Ascending aorta (tissue), 2 donors: ENCODE measurements around the gene ECI1. TPM values are rescaled to one million over a fixed set of nuclear protein-coding genes. Genes with fewer than 3 reads are reported as not detected.

Source experiments
- DNase-seq, 2 donors: peaks; one replicate each; pipeline ENCODE4 v3.0.0-alpha.2; 2019; ENCODE audit warnings: low spot score in 2 of 2
- H3K27ac ChIP-seq, 2 donors: fragments of 200-600 bp; sonication (generic); one replicate each; pipeline ENCODE4 v1.5.1; 2016 to 2017; ENCODE audit warnings: mild to moderate bottlenecking in 1 of 2
- H3K27me3 ChIP-seq: fragments of 200-600 bp; sonication (generic); one replicate; pipeline ENCODE4 v1.5.1; 2017
- H3K36me3 ChIP-seq, 2 donors: fragments of 200-600 bp; sonication (generic); one replicate each; pipeline ENCODE4 v1.5.1; 2016
- H3K4me1 ChIP-seq, 2 donors: fragments of 200-600 bp; sonication (generic); one replicate each; pipeline ENCODE4 v1.5.1; 2016 to 2017; ENCODE audit warnings: mild to moderate bottlenecking in 1 of 2
- H3K4me3 ChIP-seq, 2 donors: fragments of 200-600 bp; sonication (generic); one replicate each; pipeline ENCODE4 v1.5.1; 2016 to 2017; ENCODE audit warnings: mild to moderate bottlenecking in 1 of 2
- H3K9me3 ChIP-seq, 2 donors: fragments of 200-600 bp; sonication (generic); one replicate each; pipeline ENCODE4 v1.5.1; 2016
- CTCF ChIP-seq, 3 experiments: fragments of 200-600 bp in 2 of 3; fragments of 450-650 bp in 1 of 3; sonication (generic) in 2 of 3; IDR thresholded peaks; one replicate each; pipeline ENCODE4 v1.5.1; 2016 to 2019; ENCODE audit warnings: antibody characterized with exemption in 3 of 3, mild to moderate bottlenecking in 1 of 3, moderate library complexity in 1 of 3
- intact Hi-C: fragments of 100-400 bp; cut with DNase I; formaldehyde crosslinking; loops from one replicate; pipeline ENCODE4 v1.15.1; 2023
- total RNA-seq: library from RNA; depleted of rRNA; stranded (reverse); fragments of >200 nt; gene quantifications from one replicate; pipeline ENCODE4 v1.1.0, GENCODE V29; 2016

The ECI1 gene
- total RNA-seq, 1 donor from 2014 or later: 10.9 TPM

GRCh38 chr16:2210386-2211365 is 40.7 kb downstream of the ECI1 start, which contains the start of gene BRICD5:
Gene BRICD5, minus strand, starts transcription at chr16:2210863. Its CDS starts 30 bp downstream, at chr16:2210833.
- DNase-seq: no peak
- no peaks in the 10 kb centered on the region for H3K27me3 ChIP-seq
- H3K4me3 ChIP-seq: no peak within 1 kb of the TSS
- peaks cover 15 to 30% of the 10 kb centered on the region in 2 donors for H3K4me1 ChIP-seq
- H3K27ac ChIP-seq: no peak within 1 kb of the TSS
- peaks cover 18 to 36% of the 10 kb centered on the region in 2 donors for H3K36me3 ChIP-seq
- intact Hi-C loops: loop anchor here (5.0 kb wide), 2 partner anchors 42 to 812 kb away; partner anchors contain the start of genes ECI1, HCFC1R1, THOC6 and TNFRSF12A
- no peak for TF ChIP-seq CTCF (IDR thresholded peaks at IDR 0.05)
- no peaks in the 10 kb centered on the region for H3K9me3 ChIP-seq

DNA sequence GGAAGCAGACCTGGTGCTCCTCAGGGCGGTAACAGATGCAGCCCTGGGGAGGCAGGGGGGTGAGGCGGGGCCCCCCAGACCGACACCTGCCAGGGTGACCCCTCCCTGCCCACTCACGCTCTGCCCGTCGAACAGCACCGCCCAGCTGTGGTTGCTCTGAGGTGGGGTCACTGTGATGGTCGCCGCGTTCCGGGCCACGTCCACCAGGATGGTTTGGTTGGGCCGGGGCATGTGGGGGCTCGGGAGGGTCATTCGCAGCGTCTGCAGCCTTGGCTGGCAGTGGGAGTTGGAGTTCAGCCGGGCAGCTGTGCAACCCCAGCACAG is 41.4 kb downstream of the ECI1 start:
- no peaks in the 10 kb centered on the region for H3K9me3 ChIP-seq
- no peak overlapping the region for H3K4me3 ChIP-seq
- no peak for TF ChIP-seq CTCF (IDR thresholded peaks at IDR 0.05)
- no peaks in the 10 kb centered on the region for H3K27me3 ChIP-seq
- peaks cover 18 to 36% of the 10 kb centered on the region in 2 donors for H3K36me3 ChIP-seq
- no peak overlapping the region for H3K27ac ChIP-seq
- intact Hi-C loops: loop anchor here (5.0 kb wide), 2 partner anchors 42 to 812 kb away; partner anchors contain the start of genes ECI1, HCFC1R1, THOC6 and TNFRSF12A
- DNase-seq: no peak
- H3K4me1 ChIP-seq: peaks cover 15 to 30% of the 10 kb centered on the region in 2 donors

- TF ChIP-seq CTCF (IDR thresholded peaks at IDR 0.05): no peak
- Histone ChIP-seq H3K4me3 (no peak overlapping the region), H3K27me3 (no peaks in the 10 kb centered on the region), H3K9me3 (no peaks in the 10 kb centered on the region), H3K36me3 (peaks cover 18 to 36% of the 10 kb centered on the region in 2 donors), H3K4me1 (peaks cover 15 to 33% of the 10 kb centered on the region in 2 donors), H3K27ac (no peak overlapping the region)
- DNase-seq: no peak
- intact Hi-C loops: loop anchor here (5.0 kb wide), 4 partner anchors 43 to 813 kb away; partner anchors contain the start of genes CRAMP1, ECI1, HCFC1R1 and IFT140
These were observed 42.0 kb downstream of the ECI1 start for GRCh38 chr16:2209258-2210008.

DNA sequence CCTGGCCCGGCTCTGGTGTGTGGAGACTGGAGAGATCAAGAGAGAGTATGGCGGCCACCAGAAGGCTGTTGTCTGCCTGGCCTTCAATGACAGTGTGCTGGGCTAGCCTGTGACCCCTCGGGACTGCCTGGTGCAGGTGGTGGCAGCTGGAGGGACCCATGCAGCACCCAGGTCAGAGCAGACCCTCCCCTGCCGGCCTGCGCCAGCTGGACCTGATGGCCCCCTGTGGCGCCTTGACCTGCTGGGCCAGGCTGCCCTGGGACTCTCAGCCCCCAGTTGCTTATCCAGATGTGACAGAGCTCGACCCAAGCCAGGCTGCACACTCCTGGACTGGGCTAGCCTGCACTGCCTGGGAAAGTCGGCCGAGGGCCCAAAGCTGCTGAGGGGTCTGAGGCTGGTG is 42.6 kb downstream of the ECI1 start:
- intact Hi-C loops: loop anchor here (5.0 kb wide), 2 partner anchors 59 to 596 kb away; partner anchors contain the start of genes CRAMP1, IFT140 and RNPS1
- Histone ChIP-seq H3K9me3 (no peaks in the 10 kb centered on the region), H3K27me3 (no peaks in the 10 kb centered on the region), H3K4me1 (peaks cover 12 to 30% of the 10 kb centered on the region in 2 donors), H3K4me3 (no peak overlapping the region), H3K36me3 (peaks cover 18 to 36% of the 10 kb centered on the region in 2 donors), H3K27ac (no peak overlapping the region)
- no peak for DNase-seq
- no peak for TF ChIP-seq CTCF (IDR thresholded peaks at IDR 0.05)

DNA sequence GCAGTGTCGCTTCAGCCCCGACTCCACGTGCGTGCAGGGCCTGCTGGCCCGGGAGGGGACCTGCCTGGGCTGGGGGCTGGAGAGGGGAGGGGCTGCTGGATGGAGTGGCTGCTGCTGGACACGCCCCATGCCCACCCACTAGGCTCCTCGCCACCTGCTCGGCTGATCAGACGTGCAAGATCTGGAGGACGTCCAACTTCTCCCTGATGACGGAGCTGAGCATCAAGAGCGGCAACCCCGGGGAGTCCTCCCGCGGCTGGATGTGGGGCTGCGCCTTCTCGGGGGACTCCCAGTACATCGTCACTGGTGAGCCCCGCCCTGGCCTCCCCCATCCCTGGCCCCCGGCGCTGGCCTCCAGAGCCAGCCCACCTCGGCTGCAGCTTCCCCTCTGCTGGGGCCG is 43.1 kb downstream of the ECI1 start:
- no peaks in the 10 kb centered on the region for H3K9me3 ChIP-seq
- no peak for DNase-seq
- H3K27ac ChIP-seq: no peak overlapping the region
- H3K36me3 ChIP-seq: peaks cover 18 to 36% of the 10 kb centered on the region in 2 donors
- no peaks in the 10 kb centered on the region for H3K27me3 ChIP-seq
- peaks cover 11 to 25% of the 10 kb centered on the region in 2 donors for H3K4me1 ChIP-seq
- no peak overlapping the region for H3K4me3 ChIP-seq
- no peak for TF ChIP-seq CTCF (IDR thresholded peaks at IDR 0.05)
- intact Hi-C loops: loop anchor here (5.0 kb wide), 2 partner anchors 59 to 596 kb away; partner anchors contain the start of genes CRAMP1, IFT140 and RNPS1
